Ishikawa (cell line): ENCODE measurements around the gene MUC3A.

Experiments
- CEBPB ChIP-seq: IDR thresholded peaks from 2 replicates; pipeline ENCODE4 v1.6.1; 2012
- CREB1 ChIP-seq: IDR thresholded peaks from 2 replicates; pipeline ENCODE4 v1.6.1; 2012; ENCODE audit warnings: low read depth
- EGR1 ChIP-seq: IDR thresholded peaks from 2 replicates; pipeline ENCODE4 v1.6.1; 2012
- EP300 ChIP-seq: IDR thresholded peaks from 2 replicates; pipeline ENCODE4 v1.6.1; 2012; ENCODE audit warnings: borderline replicate concordance
- FOXM1 ChIP-seq: IDR thresholded peaks from 2 replicates; pipeline ENCODE4 v1.6.1; 2012; ENCODE audit warnings: low read depth, borderline replicate concordance
- MAX ChIP-seq: IDR thresholded peaks from 2 replicates; pipeline ENCODE4 v1.6.1; 2012
- NFIC ChIP-seq: IDR thresholded peaks from 2 replicates; pipeline ENCODE4 v1.6.1; 2012
- RAD21 ChIP-seq: IDR thresholded peaks from 2 replicates; pipeline ENCODE4 v1.6.1; 2012; ENCODE audit warnings: low read depth
- REST ChIP-seq: IDR thresholded peaks from 2 replicates; pipeline ENCODE4 v1.6.1; 2012; ENCODE audit warnings: low read depth, mild to moderate bottlenecking
- TAF1 ChIP-seq: IDR thresholded peaks from 2 replicates; pipeline ENCODE4 v1.6.1; 2012; ENCODE audit warnings: low read depth, mild to moderate bottlenecking
- TCF12 ChIP-seq: IDR thresholded peaks from 2 replicates; pipeline ENCODE4 v1.6.1; 2012; ENCODE audit warnings: low read depth
- TEAD4 ChIP-seq: IDR thresholded peaks from 2 replicates; pipeline ENCODE4 v1.6.1; 2012
- USF1 ChIP-seq: IDR thresholded peaks from 2 replicates; pipeline ENCODE4 v1.6.1; 2012
- YY1 ChIP-seq: IDR thresholded peaks from 2 replicates; pipeline ENCODE4 v1.6.1; 2012; ENCODE audit warnings: low read depth
- ZBTB7A ChIP-seq: IDR thresholded peaks from 2 replicates; pipeline ENCODE4 v1.6.1; 2012; ENCODE audit warnings: low read depth

Gene MUC3A

GRCh38 chr7:100966542-100967291 is 17.4 kb downstream of the MUC3A start:
- TF ChIP-seq CREB1 (no peak), ZBTB7A (0 out of 2 replicates have a peak, but pooled peaks have one; percentile 4)

- TF ChIP-seq MAX (no peak), ZBTB7A (no peak), YY1 (no peak), RAD21 (no peak), TEAD4 (no peak), USF1 (no peak), FOXM1 (no peak), NFIC (no peak), REST (no peak), CEBPB (no peak), CREB1 (no peak), EP300 (no peak), TCF12 (no peak)
These were observed 18.0 kb downstream of the MUC3A start for GRCh38 chr7:100967292-100967863.

- no peak for TF ChIP-seq YY1
- TF ChIP-seq NFIC = no peak
- TF ChIP-seq EP300 = no peak
- no peak for TF ChIP-seq MAX
- TF ChIP-seq REST = no peak
- TF ChIP-seq TCF12 = no peak
- TF ChIP-seq FOXM1 = no peak
- TF ChIP-seq TEAD4 = no peak
- TF ChIP-seq EGR1 = no peak
- TF ChIP-seq CEBPB = no peak
- TF ChIP-seq TAF1 = no peak
- no peak for TF ChIP-seq ZBTB7A
- no peak for TF ChIP-seq RAD21
- no peak for TF ChIP-seq USF1
- TF ChIP-seq CREB1 = no peak
These were observed 18.7 kb downstream of the MUC3A start for GRCh38 chr7:100968031-100968430.

- TF ChIP-seq EGR1 = no peak
- TF ChIP-seq NFIC = no peak
These were observed 19.3 kb downstream of the MUC3A start for GRCh38 chr7:100968650-100969049.

- TF ChIP-seq USF1 (no peak), TCF12 (no peak), EGR1 (no peak), CREB1 (no peak), TAF1 (no peak), ZBTB7A (no peak), TEAD4 (no peak), MAX (no peak)
These were observed 19.8 kb downstream of the MUC3A start, which contains the start of gene MUC12 for GRCh38 chr7:100969066-100969615. TSS of gene MUC12 (plus strand) at chr7:100969565. CDS start at chr7:100969623, 58 bp downstream.
